Aortic smooth muscle cell (primary cell): ENCODE measurements around the gene XYLT2. TPM values are rescaled to one million over a fixed set of nuclear protein-coding genes. Genes with fewer than 3 reads are reported as not detected.

Experiments
- total RNA-seq: library from RNA; depleted of rRNA; stranded (reverse); fragments of >200 nt; gene quantifications from 2 replicates; pipeline ENCODE4 v1.2.3, GENCODE V29; 2014

The XYLT2 gene
- total RNA-seq = 48.9 and 61.4 TPM in 2 replicates

GRCh38 chr17:50345432-50346312 lies at the start of gene XYLT2:
Gene XYLT2 (plus strand): TSS chr17:50346126. CDS start chr17:50346141, 15 bp downstream.

GRCh38 chr17:50372758-50373556 lies 27.0 kb downstream of the XYLT2 start, which contains the start of the genes EME1 and MRPL27:
Gene EME1 (plus strand): TSS chr17:50373229. CDS start chr17:50375209, 1,980 bp downstream.
Gene MRPL27 (minus strand): TSS chr17:50373184. CDS start chr17:50373170, 14 bp downstream.

GRCh38 chr17:50397111-50397918 lies 51.4 kb downstream of the XYLT2 start, which contains the start of gene LRRC59:
Gene LRRC59 (minus strand): TSS chr17:50397523. CDS start chr17:50397317, 206 bp downstream.

Other genes with a start within 250 kb of the XYLT2 start
- gene SAMD14, start 216.0 kb upstream of the XYLT2 start, total RNA-seq = 0.53 and 1.3 TPM in 2 replicates
- gene PPP1R9B, start 195.4 kb upstream of the XYLT2 start, total RNA-seq = 52.9 and 55.1 TPM in 2 replicates
- gene SGCA, start 180.1 kb upstream of the XYLT2 start, total RNA-seq = 11.2 and 14.0 TPM in 2 replicates
- 275 and 507 TPM in 2 replicates for gene COL1A1, start 144.5 kb upstream of the XYLT2 start, total RNA-seq
- gene TMEM92, start 71.7 kb upstream of the XYLT2 start, total RNA-seq = not detected in 2 replicates
- 58.3 and 65.5 TPM in 2 replicates for gene MRPL27, start 27.1 kb downstream of the XYLT2 start, total RNA-seq
- gene EME1, start 27.1 kb downstream of the XYLT2 start, total RNA-seq = 5.0 and 9.2 TPM in 2 replicates
- gene LRRC59, start 51.4 kb downstream of the XYLT2 start, total RNA-seq = 133 and 169 TPM in 2 replicates
- 10.2 and 14.9 TPM in 2 replicates for gene ACSF2, start 80.1 kb downstream of the XYLT2 start, total RNA-seq
- not detected in 2 replicates for gene CHAD, start 122.8 kb downstream of the XYLT2 start, total RNA-seq
- 15.7 and 18.5 TPM in 2 replicates for gene RSAD1, start 132.7 kb downstream of the XYLT2 start, total RNA-seq
- 1.7 and 2.4 TPM in 2 replicates for gene MYCBPAP, start 162.3 kb downstream of the XYLT2 start, total RNA-seq
- gene EPN3, start 186.6 kb downstream of the XYLT2 start, total RNA-seq = 0.13 TPM in 1 of 2 replicates, not detected in the other
- gene SPATA20, start 201.0 kb downstream of the XYLT2 start, total RNA-seq = 67.6 and 68.8 TPM in 2 replicates
- 0.37 and 0.40 TPM in 2 replicates for gene CACNA1G, start 214.6 kb downstream of the XYLT2 start, total RNA-seq